ENCODE data around the gene TUBA4A. TPM values are rescaled to one million over a fixed set of nuclear protein-coding genes. Genes with fewer than 3 reads are reported as not detected.

Gene TUBA4A
- total and polyA plus RNA-seq, 8 donors: 18.7 to 141 (median 40.0) TPM

- peaks cover 6 to 20% (median 19%) of the 10 kb centered on the region in 4 donors for H3K4me1 ChIP-seq
- H3K27me3 ChIP-seq: no peaks in the 10 kb centered on the region
- intact Hi-C loops (cut with DNase I; ENCODE audit: low total_unique reads): no loop called here
- H3K4me3 ChIP-seq: no peak overlapping the region
- TF ChIP-seq POLR2A (IDR thresholded peaks at IDR 0.05): no peak
- WGBS, 5 donors: 78 to 96% (median 92%) methylated on average over 3 of the region's 3 CpGs
- peaks cover 67 to 76% (median 75%) of the 10 kb centered on the region in 4 donors for H3K36me3 ChIP-seq
- H3K27ac ChIP-seq: no peak overlapping the region
- H3K9me3 ChIP-seq: no peaks in the 10 kb centered on the region
- no peak for DNase-seq
Measured at GRCh38 chr2:219234331-219234730, 19.4 kb downstream of the TUBA4A start.

DNA sequence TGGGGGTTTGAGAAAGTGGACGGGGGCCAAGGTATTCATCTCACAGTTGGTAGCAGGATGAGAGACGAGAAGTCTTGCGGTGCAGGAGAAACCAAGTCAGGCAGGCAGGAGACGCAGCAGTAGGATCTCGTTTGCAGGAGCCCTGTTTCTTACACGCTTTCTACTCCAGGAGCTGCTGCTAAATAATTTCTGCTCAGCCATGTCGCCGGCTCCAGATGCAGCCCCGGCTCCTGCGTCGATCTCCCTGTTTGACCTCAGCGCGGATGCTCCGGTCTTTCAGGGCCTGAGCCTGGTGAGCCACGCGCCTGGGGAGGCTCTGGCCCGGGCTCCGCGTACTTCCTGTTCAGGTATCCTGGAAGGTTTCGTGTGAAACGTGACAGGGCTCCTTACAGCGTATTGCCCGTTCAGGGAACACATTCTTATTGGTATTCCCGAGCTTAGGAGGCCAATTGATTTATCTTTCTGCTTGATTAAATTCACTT, 23.6 kb downstream of the TUBA4A start:
- Histone ChIP-seq H3K36me3 (peaks cover 37 to 59% (median 53%) of the 10 kb centered on the region in 4 donors), H3K27me3 (no peaks in the 10 kb centered on the region), H3K4me1 (peaks cover 19 to 57% (median 38%) of the 10 kb centered on the region in 4 donors), H3K4me3 (peak overlapping the region; percentile 64 to 82 (median 78)), H3K27ac (peak overlapping the region; percentile 95 to 98 (median 96)), H3K9me3 (no peaks in the 10 kb centered on the region)
- peak; percentile 73 to 87 for DNase-seq
- WGBS, 5 donors: 0 to 1% (median 0%) methylated on average over 20 to 24 of the region's 24 CpGs
- TF ChIP-seq POLR2A (IDR thresholded peaks at IDR 0.05) (no peak), EP300 (IDR thresholded peaks at IDR 0.05) (no peak), CTCF (IDR thresholded peaks at IDR 0.05) (no peak), POLR2AphosphoS5 (IDR thresholded peaks at IDR 0.05) (no peak)
- intact Hi-C loops (cut with DNase I; ENCODE audit: low total_unique reads): no loop called here

GRCh38 chr2:219229305-219230058, 24.2 kb downstream of the TUBA4A start, which contains the start of the genes ANKZF1 and ATG9A:
Gene ANKZF1, plus strand, starts transcription at chr2:219229806. Its CDS starts 452 bp downstream, at chr2:219230258.
Gene ATG9A, minus strand, starts transcription at chr2:219229636. Its CDS starts 1,612 bp downstream, at chr2:219228024.
- intact Hi-C loops (cut with DNase I; ENCODE audit: low total_unique reads): loop anchor here (10.0 kb wide), 1 partner anchor 55 kb away; no protein-coding TSS in a partner anchor
- Histone ChIP-seq H3K9me3 (no peaks in the 10 kb centered on the region), H3K36me3 (peaks cover 37 to 59% (median 53%) of the 10 kb centered on the region in 4 donors), H3K4me1 (peaks cover 19 to 57% (median 38%) of the 10 kb centered on the region in 4 donors), H3K27ac (peak within 1 kb of the TSS; percentile 95 to 98 (median 96)), H3K4me3 (peak within 1 kb of the TSS; percentile 64 to 82 (median 78)), H3K27me3 (no peaks in the 10 kb centered on the region)
- TF ChIP-seq EP300 (IDR thresholded peaks at IDR 0.05) (no peak), CTCF (IDR thresholded peaks at IDR 0.05) (no peak), POLR2AphosphoS5 (IDR thresholded peaks at IDR 0.05) (peak; percentile 95 to 98 (median 96)), POLR2A (IDR thresholded peaks at IDR 0.05) (peak in 2 of 4 donors; percentile 32 to 79)
- 0 to 1% (median 1%) methylated on average over 34 to 80 of the region's 80 CpGs for WGBS, 5 donors
- peak; percentile 99 to 100 for DNase-seq

DNA sequence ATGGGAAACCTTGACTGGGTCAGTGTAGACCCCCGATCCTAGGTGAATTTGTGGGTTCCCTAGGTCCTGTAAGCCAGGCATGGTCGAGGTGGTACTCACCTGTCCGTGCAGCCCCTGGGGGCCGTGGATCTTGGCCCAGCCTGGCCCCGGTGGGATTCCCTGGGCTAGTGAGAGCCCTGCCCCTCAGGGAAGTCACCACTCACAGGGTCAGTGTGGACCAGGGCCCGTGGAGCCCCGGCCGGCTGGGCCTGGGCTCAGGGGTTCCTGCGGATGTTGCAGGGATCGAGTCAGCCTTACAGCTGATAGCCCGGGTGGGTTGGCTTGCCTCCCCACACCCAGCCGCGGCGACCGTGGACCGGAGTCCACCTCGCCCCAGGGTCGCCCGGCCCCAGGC, 24.8 kb downstream of the TUBA4A start:
- H3K4me1 ChIP-seq: peaks cover 19 to 57% (median 38%) of the 10 kb centered on the region in 4 donors
- intact Hi-C loops (cut with DNase I; ENCODE audit: low total_unique reads): loop anchor here (10.0 kb wide), 1 partner anchor 56 kb away; no protein-coding TSS in a partner anchor
- H3K9me3 ChIP-seq: no peaks in the 10 kb centered on the region
- H3K36me3 ChIP-seq: peaks cover 38 to 59% (median 53%) of the 10 kb centered on the region in 4 donors
- H3K4me3 ChIP-seq: peak overlapping the region; percentile 64 to 82 (median 78)
- H3K27me3 ChIP-seq: no peaks in the 10 kb centered on the region
- peak overlapping the region; percentile 95 to 98 (median 96) for H3K27ac ChIP-seq
- WGBS, 5 donors: 1 to 20% (median 1%) methylated on average over 1 to 19 of the region's 19 CpGs
- no peak for DNase-seq
- TF ChIP-seq POLR2AphosphoS5 (IDR thresholded peaks at IDR 0.05) (no peak), EP300 (IDR thresholded peaks at IDR 0.05) (no peak), POLR2A (IDR thresholded peaks at IDR 0.05) (no peak), CTCF (IDR thresholded peaks at IDR 0.05) (no peak)

Data from stomach (tissue), 9 donors.